ENCODE data around the gene KAZALD1.

KAZALD1 gene

DNA sequence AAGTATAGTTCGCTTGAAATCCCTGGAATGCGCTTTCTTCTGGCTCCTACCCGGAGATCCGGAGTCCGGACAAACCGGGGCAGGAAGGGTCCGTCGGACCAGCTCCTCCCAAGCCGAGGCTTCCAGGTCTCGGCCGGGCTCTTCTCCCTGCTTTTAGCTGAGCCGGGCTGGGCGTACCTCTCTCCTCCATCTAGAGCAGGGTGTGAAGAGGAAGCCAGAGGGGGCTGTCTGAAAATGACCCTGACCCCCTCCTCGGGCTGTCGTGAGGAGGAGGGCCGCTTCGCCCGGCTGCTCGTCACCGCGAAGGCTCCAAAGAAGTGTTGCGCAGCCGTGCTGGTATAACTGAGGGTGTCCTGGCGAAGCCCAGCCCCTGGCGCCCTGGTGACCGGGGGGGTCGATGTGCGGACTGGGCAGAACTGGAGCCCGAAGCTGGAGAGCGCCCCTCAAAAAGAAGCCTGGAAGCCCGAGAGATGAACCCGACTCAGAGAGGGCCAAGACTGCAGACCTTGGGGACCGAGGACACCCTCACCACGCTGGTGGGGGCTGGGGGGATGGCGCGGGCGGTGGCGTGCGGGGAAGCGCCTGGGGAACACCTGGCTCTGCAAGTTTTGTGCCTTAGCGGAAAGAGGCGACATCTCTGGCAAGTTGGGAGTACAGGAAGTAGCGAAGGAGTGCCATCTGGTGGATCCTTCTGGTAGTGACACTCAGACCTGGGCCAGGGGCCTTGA, 5.7 kb downstream of the KAZALD1 start:
- DNase-seq, result peak; percentile 78

DNA sequence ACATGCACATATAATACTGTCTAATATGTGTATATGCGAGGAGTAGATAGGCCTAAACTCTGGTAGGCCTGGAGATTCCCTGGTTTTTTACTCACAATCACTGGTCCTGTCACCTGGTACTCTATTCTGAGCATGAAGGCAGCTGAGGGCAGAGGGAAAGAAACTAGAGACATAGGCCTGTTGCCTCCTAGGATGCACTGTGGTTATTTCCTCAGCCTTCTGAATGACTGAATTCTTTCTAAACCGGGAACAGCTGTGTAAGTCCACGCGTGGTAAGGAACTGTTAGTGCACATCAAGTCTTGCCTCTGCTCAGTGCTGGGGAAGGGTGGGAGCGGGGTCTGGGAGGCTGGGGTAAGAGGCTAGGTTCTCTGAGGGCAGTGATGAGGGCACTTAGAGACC, 7.7 kb downstream of the KAZALD1 start:
- DNase-seq, result no peak

GRCh38 chr10:101070098-101070497, 8.3 kb downstream of the KAZALD1 start:
- DNase-seq, result no peak

- no peak for DNase-seq
Observed at GRCh38 chr10:101071267-101071884, 9.6 kb downstream of the KAZALD1 start.

GRCh38 chr10:101071885-101072433, 10.2 kb downstream of the KAZALD1 start:
- DNase-seq, result no peak

DNA sequence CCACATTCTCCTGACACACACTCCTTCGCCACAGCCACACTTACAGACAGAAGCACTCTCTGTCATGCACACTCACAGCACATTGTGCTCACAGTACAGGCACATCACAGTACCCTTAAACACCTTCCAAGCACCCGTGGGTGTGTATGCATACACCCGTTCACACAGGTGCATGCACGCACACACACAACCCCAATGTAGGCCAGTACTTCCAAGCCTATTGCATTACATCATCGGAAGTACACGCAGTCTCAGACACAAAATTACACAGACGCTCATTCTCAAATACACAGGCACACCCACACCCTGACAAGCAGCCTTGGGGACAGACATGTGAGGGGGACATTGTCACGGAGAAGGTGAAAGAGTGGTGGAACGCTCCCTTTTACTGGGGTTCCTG, 11.1 kb downstream of the KAZALD1 start:
- no peak for DNase-seq

GRCh38 chr10:101073631-101074030, 11.8 kb downstream of the KAZALD1 start:
- no peak for DNase-seq

GRCh38 chr10:101075775-101076174, 14.0 kb downstream of the KAZALD1 start:
- DNase-seq, result no peak

DNA sequence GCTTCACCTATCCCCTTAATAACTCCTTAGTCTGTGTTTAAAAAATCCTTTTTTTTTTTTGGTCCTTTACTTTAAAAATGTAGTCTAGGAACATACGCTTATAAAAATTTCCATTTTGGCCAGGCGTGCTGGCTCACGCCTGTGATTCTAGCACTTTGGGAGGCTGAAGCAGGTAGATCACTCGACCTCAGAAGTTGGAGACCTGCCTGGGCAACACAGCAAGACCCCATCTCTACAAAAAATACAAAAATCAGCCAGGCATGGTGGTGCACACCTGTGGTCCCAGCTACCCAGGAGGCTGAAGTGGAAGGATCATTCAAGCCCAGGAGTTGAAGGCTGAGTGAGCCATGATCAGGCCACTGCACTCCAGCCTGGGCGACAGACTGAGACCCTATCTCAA, 14.8 kb downstream of the KAZALD1 start:
- no peak for DNase-seq

DNA sequence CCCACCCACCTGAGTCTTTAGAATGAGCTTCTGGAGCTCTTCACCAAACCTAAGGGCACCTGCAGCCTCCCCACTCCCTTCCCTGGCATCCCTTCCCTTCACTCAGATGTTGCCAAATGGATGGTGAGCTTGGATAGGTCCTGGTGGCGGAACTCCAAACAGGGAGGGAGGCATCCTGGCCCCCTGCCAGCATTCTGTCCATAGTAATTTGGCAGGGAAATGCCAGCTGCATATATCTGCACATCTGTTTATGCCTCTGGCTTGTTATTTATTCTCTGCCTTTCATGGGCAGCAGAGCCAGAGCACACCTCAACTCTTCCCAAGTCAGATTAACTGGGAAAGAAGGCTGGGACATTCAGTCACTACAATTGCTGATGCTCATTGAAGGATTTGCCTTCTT, 18.1 kb downstream of the KAZALD1 start:
- no peak for DNase-seq

DNA sequence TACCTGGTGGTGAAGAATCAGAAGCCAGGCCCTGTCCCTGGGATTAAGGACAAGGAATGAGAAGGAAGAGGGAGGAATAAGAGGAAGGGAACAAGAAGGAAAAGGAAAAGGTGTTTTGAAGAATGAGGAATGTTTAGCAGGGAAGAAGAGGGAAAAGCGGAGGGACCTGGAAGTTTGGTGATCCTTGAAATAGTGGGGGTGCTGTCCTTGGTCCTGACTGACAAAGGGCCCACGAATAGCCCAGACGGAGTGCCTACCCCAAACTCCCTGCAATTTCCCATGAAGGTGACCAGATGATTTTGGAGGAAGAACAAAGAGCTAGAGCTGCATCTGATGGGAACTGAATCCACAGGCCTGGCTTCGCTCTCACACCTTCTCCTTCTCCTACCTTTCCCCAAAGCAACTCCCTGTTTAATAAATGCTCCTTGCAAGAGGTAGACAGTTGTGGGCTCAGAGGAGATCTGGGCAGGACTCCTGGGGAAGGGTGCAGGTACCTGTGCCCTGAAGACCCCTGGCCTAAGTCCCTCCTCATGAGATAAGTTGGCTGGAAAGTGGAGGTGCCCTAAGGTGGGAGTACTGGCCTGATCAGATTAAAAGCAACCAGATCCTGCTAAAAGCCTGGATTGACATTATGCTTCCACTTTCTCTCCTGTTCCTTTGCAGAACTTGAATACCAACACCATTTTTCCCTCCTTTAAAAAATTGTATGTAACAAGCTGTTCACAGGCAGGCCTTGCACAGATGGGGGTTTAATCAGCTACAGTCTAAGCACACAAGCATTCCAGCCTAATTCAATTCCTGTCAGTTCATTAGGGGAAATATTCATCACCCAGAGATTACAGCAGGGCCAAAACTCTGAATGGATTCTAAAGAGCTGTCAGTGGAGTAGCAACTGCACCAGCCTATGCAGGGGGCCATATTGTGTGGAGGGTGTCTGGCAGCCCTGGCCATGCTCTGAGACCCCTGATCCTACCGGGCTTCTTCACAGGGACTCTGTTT, 19.4 kb downstream of the KAZALD1 start:
- no peak for DNase-seq

- no peak for DNase-seq
Observed at GRCh38 chr10:101085846-101086245, 24.1 kb downstream of the KAZALD1 start.

GRCh38 chr10:101087376-101087775, 25.6 kb downstream of the KAZALD1 start:
- no peak for DNase-seq

- DNase-seq, result no peak
Observed at GRCh38 chr10:101087965-101088364, 26.2 kb downstream of the KAZALD1 start.

- DNase-seq, result no peak
Observed at GRCh38 chr10:101089520-101090299, 27.9 kb downstream of the KAZALD1 start.

DNA sequence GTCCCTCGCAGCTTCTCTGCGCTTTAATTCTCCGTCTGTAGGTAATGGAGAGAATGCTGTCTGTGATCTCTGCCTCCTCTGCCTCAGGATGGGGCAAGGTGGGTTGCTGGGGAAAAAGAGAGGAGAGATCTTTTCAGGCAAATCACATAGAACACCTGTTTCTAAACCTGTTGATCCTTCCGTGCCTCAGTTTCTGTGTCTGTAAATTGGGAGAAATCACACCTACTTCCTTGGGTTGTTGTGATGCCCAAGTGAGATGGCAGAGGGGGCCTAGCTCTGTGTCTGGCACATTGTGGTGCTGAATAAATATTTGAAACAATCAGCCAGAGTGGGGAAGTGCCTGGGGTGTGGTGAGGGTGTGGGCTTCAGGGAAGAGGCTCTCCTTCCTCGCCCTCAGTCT, 28.8 kb downstream of the KAZALD1 start:
- no peak for DNase-seq

- no peak for DNase-seq
Observed at GRCh38 chr10:101091546-101092290, 29.9 kb downstream of the KAZALD1 start.

DNA sequence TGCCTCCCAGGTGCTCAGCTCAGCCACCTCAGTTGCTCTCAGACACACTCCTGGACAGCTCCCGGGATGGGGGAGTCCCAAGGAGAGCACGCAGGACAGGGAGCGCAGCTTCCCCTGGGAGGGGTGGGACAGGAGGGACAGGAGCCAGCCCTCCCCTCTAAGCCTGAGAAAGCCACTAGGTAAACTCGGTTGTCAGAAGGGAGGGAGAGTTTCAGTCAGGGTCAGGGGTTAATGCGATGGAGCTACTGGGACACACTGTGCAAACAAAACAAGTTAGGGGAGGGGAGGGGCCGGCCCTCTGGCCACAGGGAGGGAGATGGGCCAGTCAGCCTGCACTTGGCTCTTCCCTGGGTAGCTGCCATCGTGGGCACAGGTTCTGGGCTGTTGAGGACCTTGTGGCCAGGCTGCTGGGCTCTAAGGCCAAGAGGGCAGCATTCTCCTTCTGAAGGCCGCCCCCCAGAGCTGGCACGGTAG, 31.1 kb downstream of the KAZALD1 start:
- no peak for DNase-seq

- no peak for DNase-seq
Observed at GRCh38 chr10:101094121-101094879, 32.5 kb downstream of the KAZALD1 start.

DNA sequence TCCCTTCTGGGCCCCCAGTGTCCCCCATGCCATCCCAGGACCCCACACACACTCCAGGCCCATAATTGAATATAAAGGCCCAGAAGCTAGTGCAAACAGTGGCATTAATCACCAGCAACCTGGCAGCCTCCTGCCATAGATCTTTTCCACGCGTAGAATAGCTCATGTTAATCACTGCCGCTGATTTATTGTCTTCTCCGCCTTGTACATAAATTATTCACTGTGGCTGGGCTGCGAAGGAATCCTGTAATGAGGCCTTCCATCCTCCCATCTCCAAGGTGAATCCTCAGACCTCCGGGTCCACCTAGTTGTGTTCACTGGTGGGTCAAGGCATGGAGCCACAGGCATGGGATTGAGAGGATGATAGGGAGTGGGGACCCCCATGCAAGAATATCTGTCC, 33.2 kb downstream of the KAZALD1 start:
- DNase-seq, result no peak
